Stromal cell of bone marrow (primary cell): ENCODE data around the gene H1-8.
"Not testable (repeated sequence)": the region's sequence is repeated elsewhere in the genome, so short reads cannot be mapped to it uniquely, and the experiment has no call there.

ENCODE experiments used
- DNase-seq: peaks from one replicate; pipeline ENCODE4 v3.0.0-alpha.2; 2012; ENCODE audit warnings: low read depth

Gene H1-8

GRCh38 chr3:129533406-129533805 is 9.6 kb upstream of the H1-8 start:
- no peak for DNase-seq

GRCh38 chr3:129534428-129535027 is 8.4 kb upstream of the H1-8 start:
- DNase-seq, result no peak

GRCh38 chr3:129535075-129535474 is 7.9 kb upstream of the H1-8 start:
- no peak for DNase-seq

GRCh38 chr3:129536374-129536667 is 6.7 kb upstream of the H1-8 start:
- DNase-seq, result no peak

DNA sequence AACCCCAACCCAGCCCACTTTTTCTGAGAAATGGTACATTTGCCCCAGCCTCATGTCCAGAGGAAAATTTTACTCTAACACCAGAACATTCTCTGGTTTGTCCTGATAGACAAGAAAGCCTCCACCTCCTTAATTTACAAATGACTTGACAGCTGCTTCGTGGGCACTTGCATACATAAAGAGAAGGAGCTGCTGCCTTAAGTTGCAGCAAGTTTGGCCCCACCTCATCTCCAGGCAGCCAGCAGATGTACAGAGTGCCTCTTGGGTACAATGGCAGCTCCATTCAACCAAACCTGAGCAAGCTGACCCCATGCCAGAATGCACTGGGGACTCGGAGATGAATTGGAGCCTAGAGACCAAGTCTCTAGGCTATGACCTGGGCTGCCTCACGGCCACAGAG is 6.2 kb upstream of the H1-8 start:
- no peak for DNase-seq

- no peak for DNase-seq
Measured at GRCh38 chr3:129539206-129539605, 3.8 kb upstream of the H1-8 start.

DNA sequence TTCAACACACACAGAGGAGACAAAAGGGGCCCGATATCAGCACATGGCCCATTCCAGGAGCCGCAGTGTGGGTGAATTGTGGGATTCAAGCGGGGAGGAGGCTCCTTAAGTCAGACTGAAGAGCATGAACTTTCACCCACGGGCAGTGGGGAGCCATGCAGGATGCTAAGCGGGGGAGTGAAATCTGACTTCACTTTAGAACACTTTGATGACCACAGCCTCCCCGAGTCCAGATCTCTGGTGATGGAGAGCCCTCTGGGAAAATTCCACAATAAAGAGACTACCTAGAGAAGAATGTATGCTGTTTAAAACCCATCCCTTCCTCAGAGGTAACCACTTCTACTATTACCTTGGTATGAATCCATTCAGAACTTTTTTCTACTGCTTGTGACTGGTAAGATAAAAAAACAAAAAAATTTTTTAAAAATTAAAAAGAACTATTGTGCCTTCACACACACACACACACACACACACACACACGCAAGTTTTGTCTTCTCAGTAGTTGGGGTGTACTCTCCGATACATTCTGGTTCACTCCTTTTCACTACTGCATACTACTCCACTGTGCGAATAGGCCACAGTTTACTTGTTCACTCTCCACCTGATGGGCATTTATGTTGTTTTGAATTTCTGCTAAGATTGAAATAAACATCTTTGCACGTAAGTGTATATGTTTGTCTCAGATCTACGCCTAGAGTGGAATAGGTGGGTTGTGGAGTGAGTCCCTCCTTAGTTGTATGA is 2.0 kb upstream of the H1-8 start:
- no peak for DNase-seq

DNA sequence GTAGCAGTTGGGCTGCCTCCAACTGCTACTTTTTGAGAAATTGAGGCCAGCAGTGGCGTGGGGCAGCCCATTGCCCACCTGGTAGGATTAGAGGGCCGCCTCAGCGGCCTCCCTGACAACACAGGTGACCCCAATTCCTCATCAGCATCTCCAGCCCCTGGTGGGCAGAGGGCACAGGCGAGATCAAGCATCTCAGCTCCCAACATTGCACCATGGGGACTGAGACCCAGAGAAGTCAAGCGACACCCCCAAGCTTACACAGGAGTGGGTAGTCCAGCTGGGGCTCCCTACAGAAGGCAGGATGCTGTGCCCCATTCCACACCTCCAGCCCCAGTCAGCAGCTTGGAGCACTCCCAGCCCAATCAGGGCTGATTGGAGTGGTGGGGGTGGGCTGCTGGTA is 228 bp upstream of the H1-8 start:
- DNase-seq, result no peak

DNA sequence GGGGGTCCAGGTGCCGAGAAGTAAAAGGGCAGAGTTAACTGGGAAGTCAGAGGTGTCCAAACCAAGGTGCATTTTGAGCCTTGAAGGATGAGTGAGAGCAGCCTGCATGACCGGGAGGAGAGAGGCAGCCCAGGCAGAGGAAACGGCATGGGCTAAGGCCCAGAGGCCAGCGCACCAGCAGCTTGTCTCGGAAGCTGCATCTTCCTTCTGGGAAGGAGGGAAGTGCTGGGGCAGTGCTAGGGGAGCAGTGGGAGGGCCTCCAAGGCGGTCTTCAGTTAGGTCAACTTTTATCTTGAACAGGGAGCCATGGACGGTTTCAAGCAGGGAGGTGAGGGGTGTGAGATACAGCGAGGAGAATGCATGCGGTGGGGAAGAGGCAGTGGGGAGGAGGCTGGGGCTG is 1.0 kb downstream of the H1-8 start:
- no peak for DNase-seq

DNA sequence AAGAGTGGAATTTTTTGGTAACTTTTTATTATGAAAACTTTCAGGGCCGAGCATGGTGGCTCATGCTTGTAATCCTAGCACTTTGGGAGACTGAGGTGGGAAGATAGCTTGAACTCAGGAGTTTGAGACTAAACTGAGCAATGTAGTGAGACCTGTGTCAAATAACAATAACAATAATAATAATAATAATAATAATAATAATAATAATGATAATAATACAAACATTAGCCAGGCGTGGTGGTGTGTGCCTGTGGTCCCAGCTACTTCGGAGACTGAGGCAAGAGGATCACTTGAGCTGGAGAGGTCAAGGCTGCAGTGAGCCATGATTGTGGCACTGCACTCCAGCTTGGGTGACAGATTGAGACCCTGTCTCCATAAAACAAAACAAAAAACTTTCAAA is 3.0 kb downstream of the H1-8 start:
- DNase-seq, result not testable (repeated sequence)

- no peak for DNase-seq
Measured at GRCh38 chr3:129547241-129547640, 4.3 kb downstream of the H1-8 start.

DNA sequence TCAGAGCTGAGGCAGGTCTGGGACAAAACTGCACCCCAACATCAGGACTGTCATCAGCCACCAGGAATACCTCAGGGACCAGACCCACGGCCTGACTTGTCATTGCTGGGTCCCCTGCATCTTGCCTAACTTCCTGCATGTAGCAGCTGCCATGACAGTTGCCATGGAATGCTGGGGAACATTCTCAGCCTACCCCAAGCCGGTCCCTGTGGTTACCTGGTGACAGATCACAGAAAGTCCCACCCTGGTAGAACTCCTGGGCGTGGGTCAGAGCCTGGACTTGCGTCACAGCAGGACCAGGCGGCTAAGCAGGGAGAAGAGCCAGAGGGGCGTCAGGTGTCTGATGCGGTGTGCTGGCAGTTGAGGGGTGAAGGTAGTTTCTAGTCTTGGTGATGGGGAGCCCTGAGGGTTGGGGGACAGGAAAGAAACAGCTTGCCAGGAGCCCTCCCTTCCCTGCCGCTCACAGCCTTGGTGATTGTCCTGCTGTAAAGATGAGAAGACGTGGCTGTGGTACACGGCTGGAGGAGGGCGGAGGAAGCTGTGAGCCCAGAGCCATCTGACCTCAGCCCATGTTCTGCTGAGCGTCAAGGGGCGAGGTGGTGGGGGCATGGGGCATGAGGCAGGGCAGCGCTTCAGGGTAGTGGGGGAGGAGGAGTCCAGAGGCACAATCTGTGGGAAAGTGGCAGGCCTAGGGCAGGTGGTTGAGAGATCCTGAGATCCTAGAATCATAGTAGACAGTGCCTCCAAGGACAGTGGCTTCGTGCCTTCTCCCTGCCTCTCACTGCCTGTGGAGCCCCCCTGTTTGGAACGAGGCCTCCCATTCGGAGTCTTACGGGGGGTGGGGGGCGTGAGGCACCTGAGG is 5.4 kb downstream of the H1-8 start:
- DNase-seq, result no peak

- DNase-seq, result no peak
Measured at GRCh38 chr3:129549006-129549800, 6.2 kb downstream of the H1-8 start.

- no peak for DNase-seq
Measured at GRCh38 chr3:129549805-129550204, 6.8 kb downstream of the H1-8 start.

- DNase-seq, result no peak
Measured at GRCh38 chr3:129552287-129553050, 9.5 kb downstream of the H1-8 start.

GRCh38 chr3:129553171-129553570 is 10.2 kb downstream of the H1-8 start:
- DNase-seq, result no peak

- DNase-seq, result no peak
Measured at GRCh38 chr3:129553719-129554118, 10.7 kb downstream of the H1-8 start.

GRCh38 chr3:129554356-129555152 is 11.6 kb downstream of the H1-8 start:
- DNase-seq, result no peak

GRCh38 chr3:129555153-129555550 is 12.2 kb downstream of the H1-8 start:
- no peak for DNase-seq

DNA sequence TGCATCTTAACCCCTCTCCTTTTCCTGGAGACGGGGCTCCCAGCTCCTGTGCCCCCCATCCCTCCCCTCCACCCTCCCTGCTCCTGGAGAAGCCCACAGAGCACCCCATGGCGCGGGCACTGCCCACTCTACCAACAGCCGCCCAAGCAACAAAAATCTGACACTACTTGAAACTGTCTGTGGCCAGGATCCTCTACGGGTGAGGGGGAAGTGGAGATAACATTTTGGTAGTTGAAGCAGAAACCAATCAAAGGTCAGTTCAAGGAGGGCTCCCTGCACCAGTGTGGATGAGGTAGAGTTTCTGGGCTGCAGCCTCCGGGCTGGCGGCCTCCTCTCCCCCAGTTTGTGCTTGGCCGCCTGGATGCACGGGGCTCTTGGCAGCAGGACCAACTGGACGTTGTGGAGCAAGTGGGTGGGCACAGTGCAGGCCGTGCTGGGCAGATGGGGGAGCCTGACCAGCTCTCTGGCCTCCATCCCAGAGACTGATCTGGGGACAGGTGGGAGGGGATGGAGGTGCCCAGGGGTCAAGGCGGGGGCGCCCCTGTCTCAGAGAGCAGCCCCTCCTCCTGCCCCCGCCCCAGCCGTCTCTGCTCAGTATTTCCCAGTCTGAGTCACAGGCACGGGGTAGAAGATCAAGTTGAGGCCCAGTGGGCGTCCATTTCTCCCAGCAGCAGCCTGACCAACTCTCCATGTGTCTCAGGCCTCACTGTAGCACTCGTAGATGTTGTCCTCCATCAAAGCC is 12.8 kb downstream of the H1-8 start:
- no peak for DNase-seq
